Gastrocnemius medialis (tissue), 4 donors: ENCODE measurements around the gene FBXL5. TPM values are rescaled to one million over a fixed set of nuclear protein-coding genes. Genes with fewer than 3 reads are reported as not detected.

Source experiments
- ATAC-seq, 2 donors: fragments of 150-250 bp; one replicate each; pipeline ENCODE4 v1.9.1; 2016
- DNase-seq, 2 donors: peaks; one replicate each; pipeline ENCODE4 v3.0.0-alpha.2; 2019
- H3K27ac ChIP-seq, 4 donors: fragments of 200-600 bp; sonication (generic); 1 replicate in 1 of 4; 2 replicates in 3 of 4; pipeline ENCODE4 v1.5.1; 2016 to 2018; ENCODE audit warnings: mild to moderate bottlenecking in 2 of 4, moderate library complexity in 1 of 4
- H3K27me3 ChIP-seq, 3 donors: fragments of 200-600 bp; sonication (generic) in 2 of 3; 1 replicate in 1 of 3; 2 replicates in 2 of 3; pipeline versions ENCODE4 v1.5.1 to v1.6.0; 2016 to 2019; ENCODE audit warnings: mild to moderate bottlenecking in 1 of 3, moderate library complexity in 1 of 3
- H3K36me3 ChIP-seq, 2 donors: fragments of 200-600 bp; sonication (generic) in 1 of 2; one replicate each; pipeline ENCODE4 v1.5.1; 2017 to 2018
- H3K4me1 ChIP-seq, 2 donors: fragments of 200-600 bp; sonication (generic) in 1 of 2; one replicate each; pipeline ENCODE4 v1.5.1; 2016 to 2017; ENCODE audit warnings: mild to moderate bottlenecking in 2 of 2
- H3K4me3 ChIP-seq, 4 donors: fragments of 200-600 bp; sonication (generic) in 3 of 4; 1 replicate in 1 of 4; 2 replicates in 3 of 4; pipeline ENCODE4 v1.5.1; 2016 to 2019; ENCODE audit warnings: mild to moderate bottlenecking in 2 of 4
- H3K9me3 ChIP-seq, 3 donors: fragments of 200-600 bp; sonication (generic) in 2 of 3; 1 replicate in 1 of 3; 2 replicates in 2 of 3; pipeline ENCODE4 v1.5.1; 2016 to 2019
- POLR2A ChIP-seq, 2 donors: fragments of 450-650 bp; IDR thresholded peaks; one replicate each; pipeline ENCODE4 v1.6.1; 2017; ENCODE audit warnings: antibody characterized with exemption in 2 of 2, mild to moderate bottlenecking in 2 of 2, moderate library complexity in 2 of 2
- in situ Hi-C, 4 donors: fragments of 200-750 bp; cut with MboI; loops; one replicate each; pipeline versions ENCODE4 v1.15.0 to v1.8.0; 2017; ENCODE audit warnings: low sequenced_read_pairs in 4 of 4
- intact Hi-C: fragments of 100-400 bp; cut with DNase I; formaldehyde crosslinking; loops from one replicate; pipeline ENCODE4 v1.15.1; 2023; ENCODE audit warnings: low total_unique reads
- total RNA-seq, 4 donors: library from RNA; depleted of rRNA; stranded (reverse); fragments of >200 nt; gene quantifications; one replicate each; pipeline versions ENCODE4 v1.1.0 to v1.2.3, GENCODE V29; 2016
- TF ChIP-seq, protein P1 (sequence below), 5 experiments: fragments of 450-650 bp in 3 of 5; fragments of 200-600 bp in 2 of 5; sonication (generic) in 2 of 5; IDR thresholded peaks in 4 of 5; conservative IDR thresholded peaks in 1 of 5; 1 replicate in 4 of 5; 2 replicates in 1 of 5; pipeline ENCODE4 v1.5.1; 2016 to 2019; ENCODE audit warnings: antibody characterized with exemption in 5 of 5, mild to moderate bottlenecking in 3 of 5, moderate library complexity in 3 of 5

FBXL5 gene
- total RNA-seq, 4 donors from 2014 or later: 81.7 to 106 (median 89.8) TPM

DNA sequence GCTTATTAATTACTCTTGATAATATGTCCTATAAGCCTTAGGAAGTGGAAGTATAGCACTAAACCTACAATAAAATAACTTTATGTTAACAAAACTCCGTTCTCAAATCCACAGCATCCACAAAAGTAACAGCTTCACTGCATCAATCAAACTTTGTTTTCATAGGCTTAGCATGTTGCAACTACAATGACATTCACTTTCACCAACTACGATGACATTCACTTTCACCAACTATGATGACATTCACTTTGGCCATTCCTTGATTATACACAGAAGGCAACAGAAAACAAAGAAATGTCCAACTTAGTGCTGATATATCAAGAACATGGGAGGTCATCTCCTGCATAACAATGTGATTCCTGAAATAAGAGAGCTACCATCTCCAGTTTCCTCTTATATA, 44.3 kb downstream of the FBXL5 start:
- in situ Hi-C loops: no loop called here
- ATAC-seq (peak in 1 of 2 donors; percentile 51), DNase-seq (no peak)
- TF ChIP-seq, protein P1, sequence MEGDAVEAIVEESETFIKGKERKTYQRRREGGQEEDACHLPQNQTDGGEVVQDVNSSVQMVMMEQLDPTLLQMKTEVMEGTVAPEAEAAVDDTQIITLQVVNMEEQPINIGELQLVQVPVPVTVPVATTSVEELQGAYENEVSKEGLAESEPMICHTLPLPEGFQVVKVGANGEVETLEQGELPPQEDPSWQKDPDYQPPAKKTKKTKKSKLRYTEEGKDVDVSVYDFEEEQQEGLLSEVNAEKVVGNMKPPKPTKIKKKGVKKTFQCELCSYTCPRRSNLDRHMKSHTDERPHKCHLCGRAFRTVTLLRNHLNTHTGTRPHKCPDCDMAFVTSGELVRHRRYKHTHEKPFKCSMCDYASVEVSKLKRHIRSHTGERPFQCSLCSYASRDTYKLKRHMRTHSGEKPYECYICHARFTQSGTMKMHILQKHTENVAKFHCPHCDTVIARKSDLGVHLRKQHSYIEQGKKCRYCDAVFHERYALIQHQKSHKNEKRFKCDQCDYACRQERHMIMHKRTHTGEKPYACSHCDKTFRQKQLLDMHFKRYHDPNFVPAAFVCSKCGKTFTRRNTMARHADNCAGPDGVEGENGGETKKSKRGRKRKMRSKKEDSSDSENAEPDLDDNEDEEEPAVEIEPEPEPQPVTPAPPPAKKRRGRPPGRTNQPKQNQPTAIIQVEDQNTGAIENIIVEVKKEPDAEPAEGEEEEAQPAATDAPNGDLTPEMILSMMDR (IDR thresholded peaks at IDR 0.05 in 4 of 5, conservative IDR thresholded peaks at IDR 0.05 in 1 of 5): no peak
- TF ChIP-seq POLR2A (IDR thresholded peaks at IDR 0.05): no peak
- Histone ChIP-seq H3K4me1 (peaks cover 13 to 25% of the 10 kb centered on the region in 2 donors), H3K9me3 (no peaks in the 10 kb centered on the region), H3K27ac (peak overlapping the region in 1 of 4 donors; percentile 6), H3K36me3 (peaks cover 0 to 11% of the 10 kb centered on the region in 2 donors), H3K4me3 (no peak overlapping the region), H3K27me3 (no peaks in the 10 kb centered on the region)
- intact Hi-C loops: no loop called here

DNA sequence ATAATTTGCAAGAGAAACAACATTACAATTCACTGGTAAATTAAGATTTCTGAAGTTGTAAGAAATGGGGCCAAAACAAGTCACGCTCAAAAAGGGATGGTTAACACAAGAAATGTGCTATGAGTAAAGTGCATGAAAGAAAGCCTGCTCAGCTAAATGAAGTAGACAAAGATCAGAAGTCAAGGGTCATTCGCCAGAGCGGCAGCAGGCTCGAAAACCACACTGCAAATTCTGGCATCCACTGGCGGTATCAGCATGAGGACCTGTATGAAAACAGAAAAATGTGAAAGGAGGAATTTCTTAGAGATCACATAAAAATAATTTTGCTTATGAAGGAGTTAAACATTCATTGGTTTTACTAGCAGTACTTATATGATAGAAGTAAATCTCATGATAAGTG, 49.6 kb downstream of the FBXL5 start:
- ATAC-seq: no peak
- no peak for DNase-seq
- H3K9me3 ChIP-seq: no peaks in the 10 kb centered on the region
- no peak overlapping the region for H3K4me3 ChIP-seq
- TF ChIP-seq POLR2A (IDR thresholded peaks at IDR 0.05): no peak
- TF ChIP-seq, protein P1 (IDR thresholded peaks at IDR 0.05 in 4 of 5, conservative IDR thresholded peaks at IDR 0.05 in 1 of 5): no peak
- H3K4me1 ChIP-seq: peaks cover 5 to 10% of the 10 kb centered on the region in 2 donors
- H3K27ac ChIP-seq: no peak overlapping the region
- intact Hi-C loops (no loop called here), in situ Hi-C loops (no loop called here)
- H3K36me3 ChIP-seq: peaks cover 0 to 39% of the 10 kb centered on the region in 2 donors
- no peaks in the 10 kb centered on the region for H3K27me3 ChIP-seq

DNA sequence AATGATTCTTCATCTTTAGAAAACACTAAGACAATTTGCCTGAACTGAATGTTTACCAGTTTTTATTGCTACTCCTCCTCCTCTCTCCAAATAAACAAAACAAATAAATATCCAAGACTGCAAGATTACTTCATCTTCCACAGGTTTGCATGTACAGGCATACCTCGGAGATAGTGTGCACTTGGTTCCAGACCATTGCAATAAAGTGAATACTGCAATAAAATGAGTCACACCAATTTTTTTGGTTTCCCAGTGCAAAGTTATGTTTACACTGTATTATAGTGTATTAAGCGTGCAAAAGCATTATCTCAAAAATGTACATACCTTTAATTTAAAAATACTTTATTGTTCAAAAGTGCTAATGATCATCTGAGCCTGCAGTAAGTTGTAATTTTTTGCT, 53.3 kb downstream of the FBXL5 start:
- Histone ChIP-seq H3K9me3 (no peaks in the 10 kb centered on the region), H3K4me3 (no peak overlapping the region), H3K27ac (no peak overlapping the region), H3K27me3 (no peaks in the 10 kb centered on the region), H3K36me3 (peaks cover 0 to 39% of the 10 kb centered on the region in 2 donors), H3K4me1 (no peaks in the 10 kb centered on the region)
- DNase-seq: no peak
- intact Hi-C loops: no loop called here
- TF ChIP-seq POLR2A (IDR thresholded peaks at IDR 0.05): no peak
- TF ChIP-seq, protein P1 (IDR thresholded peaks at IDR 0.05 in 4 of 5, conservative IDR thresholded peaks at IDR 0.05 in 1 of 5): no peak
- ATAC-seq: no peak
- in situ Hi-C loops: no loop called here

DNA sequence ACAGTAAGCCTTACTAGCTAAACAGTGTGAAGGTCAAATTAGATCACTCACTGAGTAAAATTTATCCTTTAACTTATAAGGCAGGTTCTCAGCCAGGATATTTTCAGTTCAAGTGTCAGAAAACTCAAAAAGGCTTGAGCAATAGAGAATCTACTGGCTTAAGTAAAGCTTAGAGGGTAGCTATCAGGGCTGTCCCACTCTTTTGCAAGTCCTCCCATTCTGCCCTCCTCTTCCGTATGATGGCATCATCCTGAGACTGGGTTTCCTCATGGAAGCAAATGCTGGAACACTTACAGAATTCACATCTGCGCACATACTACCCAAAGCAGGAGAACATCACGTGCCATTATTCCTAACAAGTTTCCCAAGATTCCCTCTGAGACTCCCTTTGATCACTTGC, 55.0 kb downstream of the FBXL5 start:
- Histone ChIP-seq H3K4me3 (no peak overlapping the region), H3K27ac (no peak overlapping the region), H3K9me3 (no peaks in the 10 kb centered on the region), H3K36me3 (peaks cover 0 to 31% of the 10 kb centered on the region in 2 donors), H3K4me1 (no peaks in the 10 kb centered on the region), H3K27me3 (no peaks in the 10 kb centered on the region)
- TF ChIP-seq, protein P1 (IDR thresholded peaks at IDR 0.05 in 4 of 5, conservative IDR thresholded peaks at IDR 0.05 in 1 of 5): no peak
- TF ChIP-seq POLR2A (IDR thresholded peaks at IDR 0.05): no peak
- in situ Hi-C loops (no loop called here), intact Hi-C loops (no loop called here)
- ATAC-seq (no peak), DNase-seq (no peak)

DNA sequence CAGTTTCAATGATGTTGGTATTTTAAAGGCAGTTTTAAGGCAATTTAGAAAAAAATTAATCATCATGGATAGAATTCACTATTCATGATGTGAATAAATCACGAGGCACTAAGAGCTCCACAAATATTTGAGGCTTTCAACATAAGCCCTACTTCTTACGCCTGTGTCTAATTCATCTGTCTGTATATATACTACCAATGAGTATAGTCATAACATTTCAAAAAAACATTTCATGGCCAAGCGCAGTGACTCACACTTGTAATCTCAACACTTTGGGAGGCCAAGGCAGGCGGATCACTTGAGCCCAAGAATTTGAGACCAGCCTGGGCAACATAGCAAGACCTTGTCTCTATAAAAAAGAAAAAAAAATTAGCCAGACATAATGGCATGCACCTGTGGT, 56.5 kb downstream of the FBXL5 start:
- no peak for ATAC-seq
- H3K27me3 ChIP-seq: no peaks in the 10 kb centered on the region
- H3K27ac ChIP-seq: no peak overlapping the region
- intact Hi-C loops: no loop called here
- H3K4me1 ChIP-seq: no peaks in the 10 kb centered on the region
- TF ChIP-seq, protein P1 (IDR thresholded peaks at IDR 0.05 in 4 of 5, conservative IDR thresholded peaks at IDR 0.05 in 1 of 5): no peak
- TF ChIP-seq POLR2A (IDR thresholded peaks at IDR 0.05): no peak
- no peak overlapping the region for H3K4me3 ChIP-seq
- peaks cover 0 to 17% of the 10 kb centered on the region in 2 donors for H3K36me3 ChIP-seq
- no peak for DNase-seq
- no peaks in the 10 kb centered on the region for H3K9me3 ChIP-seq
- in situ Hi-C loops: no loop called here
